ENCODE measurements around the gene APPL1. TPM values are rescaled to one million over a fixed set of nuclear protein-coding genes. Genes with fewer than 3 reads are reported as not detected.

APPL1 gene
- total and polyA plus RNA-seq, 2 of the 4 experiments (the other 2 are of a cell fraction) = 9.6 to 46.2 TPM

DNA sequence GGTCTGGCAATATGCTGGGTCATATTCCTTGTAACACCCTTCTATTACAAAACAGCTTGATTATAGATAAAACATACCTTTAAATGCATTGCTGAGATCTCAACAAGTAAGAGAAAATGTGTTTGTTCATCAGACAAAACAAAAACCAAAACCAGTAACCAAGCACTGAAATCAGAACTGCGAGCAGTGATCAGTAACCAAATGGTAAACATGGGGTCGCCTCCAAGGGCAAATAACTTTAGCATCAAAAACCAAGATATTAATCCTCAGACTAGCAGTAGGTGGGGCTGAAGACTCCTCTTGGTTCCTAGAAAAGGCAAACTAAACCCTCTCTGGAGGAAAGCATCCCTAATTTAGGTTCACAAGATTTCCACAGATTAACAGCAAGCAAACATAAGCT is 21.1 kb upstream of the APPL1 start:
- Histone ChIP-seq H3K36me3 (ENCODE audit: control insufficient read depth, insufficient read depth, low read length) (no peaks in the 10 kb centered on the region), H2BK5ac (ENCODE audit: low read depth, low read length, poor library complexity, severe bottlenecking) (no peak overlapping the region), H3K18ac (ENCODE audit: low read depth, low read length) (no peak overlapping the region), H2BK120ac (ENCODE audit: low read depth, low read length) (no peak overlapping the region), H3K56ac (ENCODE audit: extremely low read depth, insufficient read depth, low read length) (no peak overlapping the region), H3K79me1 (ENCODE audit: low read depth in 1 of 2, low read length in 2 of 2) (no peaks in the 10 kb centered on the region), H3K4me1 (ENCODE audit: control insufficient read depth, insufficient read depth, low read length) (no peaks in the 10 kb centered on the region), H2BK15ac (ENCODE audit: low read depth, low read length) (no peak overlapping the region), H2BK20ac (ENCODE audit: low read depth, low read length) (no peak overlapping the region), H3K4ac (ENCODE audit: low read depth, low read length) (no peak overlapping the region), H3K23ac (ENCODE audit: low read depth, low read length) (no peak overlapping the region), H3K27ac (ENCODE audit: insufficient read depth, low read length) (no peak overlapping the region), H2AFZ (replicated peaks; ENCODE audit: low read length, poor library complexity) (no peak overlapping the region), H4K20me1 (ENCODE audit: insufficient read depth, low read length) (no peaks in the 10 kb centered on the region), H3K9me1 (ENCODE audit: insufficient read depth, low read length) (no peaks in the 10 kb centered on the region), H4K8ac (ENCODE audit: low read depth in 2 of 2, low read length in 2 of 2) (no peak overlapping the region), H3K4me2 (ENCODE audit: low read depth, low read length) (no peak overlapping the region), H3K9me3 (ENCODE audit: control insufficient read depth, insufficient read depth, low read length) (no peaks in the 10 kb centered on the region), H4K91ac (ENCODE audit: insufficient read depth, low read depth, low read length) (no peak overlapping the region), H4K5ac (ENCODE audit: low read depth, low read length) (no peak overlapping the region), H3K14ac (replicated peaks; ENCODE audit: low read depth, low read length) (no peak overlapping the region), H2AK5ac (ENCODE audit: low read depth, low read length) (no peak overlapping the region), H2AK9ac (replicated peaks; ENCODE audit: low read depth, low read length, poor library complexity) (no peak overlapping the region), H3K27me3 (ENCODE audit: control insufficient read depth, insufficient read depth, low read length) (peaks cover 1% of the 10 kb centered on the region), H3K4me3 (ENCODE audit: insufficient read depth, low read depth, low read length) (no peak overlapping the region), H3K9ac (ENCODE audit: low read depth, low read length) (no peak overlapping the region)
- DNase-seq (no peak), ATAC-seq (ENCODE audit: low read depth) (no peak)
- dilution Hi-C loops (cut with HindIII; ENCODE audit: low sequenced_read_pairs, unreplicated experiment) = no loop called here
- BruUV-seq (replicated peaks) = no TSS peak
- intact Hi-C loops (cut with micrococcal nuclease) = no loop called here
- CTCF ChIA-PET = interaction anchor here (0.8 kb wide), 1 partner anchor 8 kb away, joined by 3 read pairs; no protein-coding TSS in a partner anchor
- POLR2A ChIA-PET (ENCODE audit: unreplicated experiment) = no interaction called here
- WGBS, 2 experiments (ENCODE audit: extremely low coverage in 2 of 2, insufficient read length in 1 of 2) = no CpG with 5 or more reads among the region's 2 CpGs
- in situ Hi-C loops (cut with MboI; ENCODE audit: low sequenced_read_pairs) = no loop called here
- TF ChIP-seq RCOR1 (IDR thresholded peaks at IDR 0.05; ENCODE audit: insufficient replicate concordance, low read length) (no peak), MAZ (IDR thresholded peaks at IDR 0.05; ENCODE audit: borderline replicate concordance, low read depth, low read length) (no peak), POLR2A (IDR thresholded peaks at IDR 0.05; ENCODE audit: low read depth, low read length) (no peak), MXI1 (IDR thresholded peaks at IDR 0.05; ENCODE audit: borderline replicate concordance, low read depth, low read length) (no peak), NFE2L2 (IDR thresholded peaks at IDR 0.05; ENCODE audit: low read depth, low read length) (no peak), RAD21 (IDR thresholded peaks at IDR 0.05; ENCODE audit: low read length) (no peak)
- TF ChIP-seq, protein P1, sequence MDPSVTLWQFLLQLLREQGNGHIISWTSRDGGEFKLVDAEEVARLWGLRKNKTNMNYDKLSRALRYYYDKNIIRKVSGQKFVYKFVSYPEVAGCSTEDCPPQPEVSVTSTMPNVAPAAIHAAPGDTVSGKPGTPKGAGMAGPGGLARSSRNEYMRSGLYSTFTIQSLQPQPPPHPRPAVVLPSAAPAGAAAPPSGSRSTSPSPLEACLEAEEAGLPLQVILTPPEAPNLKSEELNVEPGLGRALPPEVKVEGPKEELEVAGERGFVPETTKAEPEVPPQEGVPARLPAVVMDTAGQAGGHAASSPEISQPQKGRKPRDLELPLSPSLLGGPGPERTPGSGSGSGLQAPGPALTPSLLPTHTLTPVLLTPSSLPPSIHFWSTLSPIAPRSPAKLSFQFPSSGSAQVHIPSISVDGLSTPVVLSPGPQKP (IDR thresholded peaks at IDR 0.05; ENCODE audit: borderline replicate concordance, low read depth, low read length) = no peak

Data from IMR-90 (cell line).